SK-N-SH (cell line): ENCODE data around the gene MSN. TPM values are rescaled to one million over a fixed set of nuclear protein-coding genes. Genes with fewer than 3 reads are reported as not detected.
"Not testable (repeated sequence)": the region's sequence is repeated elsewhere in the genome, so short reads cannot be mapped to it uniquely, and the experiment has no call there.

ENCODE experiments used
- CTCF ChIA-PET: fragments of 300-600, 350-600 bp; formaldehyde crosslinking; extraction: SDS; loops from one replicate; lab custom pipeline; 2021; lab: Yijun Ruan, JAX
- POLR2A ChIA-PET: fragments of 350-600 bp; sonication (Branson Sonifier 250); formaldehyde crosslinking; extraction: SDS; loops from one replicate; lab custom pipeline; 2020; ENCODE audit warnings: antibody characterized with exemption, inconsistent platforms; lab: Yijun Ruan, JAX
- DNase-seq: peaks from one replicate; pipeline ENCODE4 v3.0.0; 2012
- H2AFZ ChIP-seq: fragments of 200-600 bp; sonication (generic); 2 replicates; pipeline ENCODE4 v1.8.1; 2016; ENCODE audit warnings: antibody characterized with exemption, mild to moderate bottlenecking, low read depth
- H3F3A ChIP-seq: fragments of 200-600 bp; sonication (generic); replicated peaks from 2 replicates; pipeline ENCODE3; 2016; ENCODE audit warnings: antibody characterized with exemption, mild to moderate bottlenecking; ENCODE audit not compliant: insufficient read depth
- H3K27ac ChIP-seq, 2 experiments: fragments of 200-500 bp in 1 of 2; fragments of 200-600 bp in 1 of 2; sonication (Bioruptor generic) in 1 of 2; sonication (generic), shearing (Covaris generic) in 1 of 2; 2 replicates each; pipeline versions ENCODE4 v1.5.1 to v1.6.1; 2014 to 2016; ENCODE audit warnings: low read depth in 2 of 2, inconsistent platforms in 1 of 2, low read length in 1 of 2, mild to moderate bottlenecking in 1 of 2, mixed read lengths in 1 of 2
- H3K27me3 ChIP-seq: fragments of 200-600 bp; sonication (generic), shearing (Covaris generic); 2 replicates; pipeline ENCODE4 v1.6.1; 2016; ENCODE audit warnings: mixed run types; ENCODE audit not compliant: insufficient read depth
- H3K36me3 ChIP-seq, 2 experiments: fragments of 200-500 bp in 1 of 2; fragments of 200-600 bp in 1 of 2; sonication (Bioruptor generic) in 1 of 2; sonication (generic) in 1 of 2; replicated peaks in 1 of 2; 2 replicates each; pipeline versions ENCODE3 to v1.5.1; 2014 to 2016; ENCODE audit warnings: low read length in 1 of 2, mild to moderate bottlenecking in 1 of 2; ENCODE audit not compliant: insufficient read depth in 2 of 2, control insufficient read depth in 1 of 2
- H3K4me1 ChIP-seq, 2 experiments: fragments of 200-500 bp in 1 of 2; fragments of 200-600 bp in 1 of 2; sonication (Bioruptor generic) in 1 of 2; sonication (generic), shearing (Covaris generic) in 1 of 2; 2 replicates each; pipeline versions ENCODE4 v1.5.1 to v1.6.1; 2014 to 2016; ENCODE audit warnings: low read depth in 1 of 2, low read length in 1 of 2, mixed run types in 1 of 2; ENCODE audit not compliant: insufficient read depth in 2 of 2, control insufficient read depth in 1 of 2
- H3K4me2 ChIP-seq: fragments of 200-600 bp; sonication (generic), shearing (Covaris generic); 2 replicates; pipeline ENCODE4 v1.6.1; 2017; ENCODE audit warnings: mixed run types
- H3K4me3 ChIP-seq, 2 experiments: fragments of 200-500 bp in 1 of 2; fragments of 200-600 bp in 1 of 2; sonication (Bioruptor generic) in 1 of 2; sonication (generic), shearing (Covaris generic) in 1 of 2; 2 replicates each; pipeline versions ENCODE4 v1.5.1 to v1.8.1; 2014 to 2016; ENCODE audit warnings: low read depth in 2 of 2, inconsistent platforms in 1 of 2, low read length in 1 of 2, mild to moderate bottlenecking in 1 of 2, mixed read lengths in 1 of 2, moderate library complexity in 1 of 2
- H3K79me2 ChIP-seq: fragments of 200-600 bp; sonication (generic); 2 replicates; pipeline ENCODE4 v1.8.1; 2017; ENCODE audit warnings: mild to moderate bottlenecking; ENCODE audit not compliant: insufficient read depth
- H3K9ac ChIP-seq: fragments of 200-600 bp; sonication (generic); 2 replicates; pipeline ENCODE4 v1.6.1; 2017; ENCODE audit warnings: mixed run types
- H3K9me2 ChIP-seq: fragments of 200-600 bp; sonication (generic); 2 replicates; pipeline ENCODE4 v1.6.1; 2017; ENCODE audit warnings: mixed run types
- H3K9me3 ChIP-seq: fragments of 200-600 bp; sonication (generic); 2 replicates; pipeline ENCODE4 v1.6.1; 2017; ENCODE audit warnings: mixed run types, mild to moderate bottlenecking, moderate library complexity
- H4K20me1 ChIP-seq: fragments of 200-600 bp; sonication (generic); 2 replicates; pipeline ENCODE4 v1.6.1; 2017; ENCODE audit warnings: mild to moderate bottlenecking, mixed run types; ENCODE audit not compliant: insufficient read depth
- ELF1 ChIP-seq: IDR thresholded peaks from 2 replicates; pipeline ENCODE4 v1.4.0; 2012
- EP300 ChIP-seq, 2 experiments: IDR thresholded peaks; 2 replicates each; pipeline versions ENCODE4 v1.4.0 to v1.6.1; 2012; ENCODE audit warnings: borderline replicate concordance in 1 of 2, low read depth in 1 of 2, low read length in 1 of 2
- EZH2phosphoT487 ChIP-seq: fragments of 200-600 bp; sonication (generic); IDR thresholded peaks from 2 replicates; pipeline ENCODE4 v1.6.1; 2017; ENCODE audit warnings: low read depth, mixed run types, mild to moderate bottlenecking, antibody characterized with exemption, moderate library complexity, borderline replicate concordance
- FOSL2 ChIP-seq: IDR thresholded peaks from 2 replicates; pipeline ENCODE4 v1.4.0; 2012; ENCODE audit warnings: low read depth, mild to moderate bottlenecking, moderate library complexity, borderline replicate concordance
- FOXJ3 ChIP-seq: sonication (generic); formaldehyde crosslinking; IDR thresholded peaks from 2 replicates; pipeline ENCODE4 v1.5.1; 2020; ENCODE audit warnings: mild to moderate bottlenecking, missing genetic modification reagents
- IRF3 ChIP-seq: fragments of 150-350 bp; IDR thresholded peaks from 2 replicates; pipeline ENCODE4 v1.6.1; 2016; ENCODE audit warnings: mild to moderate bottlenecking, low read depth, low read length
- MEF2A ChIP-seq: IDR thresholded peaks from 2 replicates; pipeline ENCODE4 v1.4.0; 2012; ENCODE audit warnings: low read depth, borderline replicate concordance
- NFIC ChIP-seq: IDR thresholded peaks from 2 replicates; pipeline ENCODE4 v1.4.0; 2012; ENCODE audit warnings: borderline replicate concordance
- PBX3 ChIP-seq: IDR thresholded peaks from 2 replicates; pipeline ENCODE4; 2012
- RAD21 ChIP-seq: IDR thresholded peaks from 2 replicates; pipeline ENCODE4 v1.6.1; 2012; ENCODE audit warnings: mild to moderate bottlenecking, low read length
- RXRA ChIP-seq: IDR thresholded peaks from 2 replicates; pipeline ENCODE4 v1.4.0; 2012; ENCODE audit warnings: low read depth, mild to moderate bottlenecking, borderline replicate concordance
- SMC3 ChIP-seq: IDR thresholded peaks from 2 replicates; pipeline ENCODE4 v1.6.1; 2012; ENCODE audit warnings: low read depth, low read length, improper control_type of control experiment
- TCF12 ChIP-seq: IDR thresholded peaks from 2 replicates; pipeline ENCODE4 v1.4.0; 2012
- USF2 ChIP-seq: fragments of 150-350 bp; IDR thresholded peaks from 2 replicates; pipeline ENCODE4 v1.6.1; 2017; ENCODE audit warnings: antibody characterized with exemption, low read length, low read depth, borderline replicate concordance
- WGBS: methylation state at CpG from one replicate; pipeline ENCODE4 v1.1.6; 2017; ENCODE audit warnings: low lambda C conversion rate; 5-methylcytosine and 5-hydroxymethylcytosine counted together
- polyA plus RNA-seq, 3 experiments: library from polyadenylated mRNA; depleted of rRNA; stranded (reverse); fragments of >200 nt; gene quantifications; 2 replicates each; pipeline ENCODE4 v1.2.3, GENCODE V29; 2012
- TF ChIP-seq, protein P1 (sequence below): fragments of 200-600 bp; sonication (generic); IDR thresholded peaks from 2 replicates; pipeline ENCODE4 v1.6.1; 2017; ENCODE audit warnings: antibody characterized with exemption, mild to moderate bottlenecking, moderate library complexity

The MSN gene
- polyA plus RNA-seq, 1 of the 3 experiments (the other 2 are of a cell fraction): 189 TPM

GRCh38 chrX:65755786-65756185 lies 88.3 kb downstream of the MSN start (continued):
- no peak for TF ChIP-seq MEF2A
- TF ChIP-seq, all 33 proteins: peak for 0

GRCh38 chrX:65757943-65758342 lies 90.5 kb downstream of the MSN start:
- no peak overlapping the region for H3K27ac ChIP-seq
- no peaks in the 10 kb centered on the region for H3K27me3 ChIP-seq
- H4K20me1 ChIP-seq: no peaks in the 10 kb centered on the region
- ChIA-PET CTCF (no interaction called here), POLR2A (no interaction called here)
- H3K9ac ChIP-seq: no peak overlapping the region
- no peak for TF ChIP-seq ELF1
- TF ChIP-seq RAD21: no peak
- TF ChIP-seq RXRA: no peak
- no peak for TF ChIP-seq FOSL2
- no peak overlapping the region for H3K4me2 ChIP-seq
- DNase-seq: no peak
- H3K4me1 ChIP-seq: no peaks in the 10 kb centered on the region
- no peaks in the 10 kb centered on the region for H3F3A ChIP-seq
- H2AFZ ChIP-seq: no peak overlapping the region
- H3K36me3 ChIP-seq: no peaks in the 10 kb centered on the region
- WGBS: 4% methylated on average over 3 of the region's 3 CpGs
- no peaks in the 10 kb centered on the region for H3K9me3 ChIP-seq
- H3K4me3 ChIP-seq: no peak overlapping the region
- H3K9me2 ChIP-seq: no peaks in the 10 kb centered on the region
- no peaks in the 10 kb centered on the region for H3K79me2 ChIP-seq

- Histone ChIP-seq H3K79me2 (no peaks in the 10 kb centered on the region), H3K4me2 (no peak overlapping the region), H3K27me3 (no peaks in the 10 kb centered on the region), H2AFZ (no peak overlapping the region), H4K20me1 (no peaks in the 10 kb centered on the region), H3K9me3 (no peaks in the 10 kb centered on the region), H3K4me3 (no peak overlapping the region), H3K9ac (no peak overlapping the region), H3K9me2 (no peaks in the 10 kb centered on the region), H3K27ac (no peak overlapping the region), H3K4me1 (no peaks in the 10 kb centered on the region), H3K36me3 (no peaks in the 10 kb centered on the region), H3F3A (no peaks in the 10 kb centered on the region)
- ChIA-PET CTCF (no interaction called here), POLR2A (no interaction called here)
- TF ChIP-seq NFIC (no peak), RXRA (no peak), PBX3 (no peak), FOXJ3 (CRISPR knock-in tag) (no peak), TCF12 (no peak), ELF1 (no peak), USF2 (no peak), SMC3 (no peak), IRF3 (no peak), MEF2A (no peak), EZH2phosphoT487 (no peak), EP300 (IDR thresholded peaks at IDR 0.05; ENCODE audit: borderline replicate concordance in 1 of 2, low read depth in 1 of 2, low read length in 1 of 2) (no peak)
- TF ChIP-seq, protein P1, sequence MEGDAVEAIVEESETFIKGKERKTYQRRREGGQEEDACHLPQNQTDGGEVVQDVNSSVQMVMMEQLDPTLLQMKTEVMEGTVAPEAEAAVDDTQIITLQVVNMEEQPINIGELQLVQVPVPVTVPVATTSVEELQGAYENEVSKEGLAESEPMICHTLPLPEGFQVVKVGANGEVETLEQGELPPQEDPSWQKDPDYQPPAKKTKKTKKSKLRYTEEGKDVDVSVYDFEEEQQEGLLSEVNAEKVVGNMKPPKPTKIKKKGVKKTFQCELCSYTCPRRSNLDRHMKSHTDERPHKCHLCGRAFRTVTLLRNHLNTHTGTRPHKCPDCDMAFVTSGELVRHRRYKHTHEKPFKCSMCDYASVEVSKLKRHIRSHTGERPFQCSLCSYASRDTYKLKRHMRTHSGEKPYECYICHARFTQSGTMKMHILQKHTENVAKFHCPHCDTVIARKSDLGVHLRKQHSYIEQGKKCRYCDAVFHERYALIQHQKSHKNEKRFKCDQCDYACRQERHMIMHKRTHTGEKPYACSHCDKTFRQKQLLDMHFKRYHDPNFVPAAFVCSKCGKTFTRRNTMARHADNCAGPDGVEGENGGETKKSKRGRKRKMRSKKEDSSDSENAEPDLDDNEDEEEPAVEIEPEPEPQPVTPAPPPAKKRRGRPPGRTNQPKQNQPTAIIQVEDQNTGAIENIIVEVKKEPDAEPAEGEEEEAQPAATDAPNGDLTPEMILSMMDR: no peak
- DNase-seq: no peak
- 12% methylated on average over 1 of the region's 1 CpG for WGBS
These were observed 91.1 kb downstream of the MSN start for GRCh38 chrX:65758505-65758904.

DNA sequence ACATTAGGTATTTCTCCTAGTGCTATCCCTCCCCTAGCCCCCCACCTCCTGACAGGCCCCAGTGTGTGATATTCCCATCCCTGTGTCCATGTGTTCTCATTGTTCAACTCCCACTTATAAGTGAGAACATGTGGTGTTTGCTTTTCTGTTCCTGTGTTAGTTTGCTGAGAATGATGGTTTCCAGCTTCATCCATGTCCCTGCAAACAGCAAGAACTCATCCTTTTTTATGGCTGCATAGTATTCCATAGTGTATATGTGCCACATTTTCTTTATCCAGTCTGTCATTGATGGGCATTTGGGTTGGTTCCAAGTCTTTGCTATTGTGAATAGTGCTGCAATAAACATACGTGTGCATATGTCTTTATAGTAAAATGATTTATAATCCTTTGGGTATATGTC lies 92.1 kb downstream of the MSN start:
- H3K27ac ChIP-seq, H3K79me2 ChIP-seq, H3F3A ChIP-seq, H3K36me3 ChIP-seq, H4K20me1 ChIP-seq, H3K27me3 ChIP-seq, H3K4me1 ChIP-seq, H3K4me3 ChIP-seq, CTCF ChIA-PET, H3K9me3 ChIP-seq, POLR2A ChIA-PET, DNase-seq, H3K9me2 ChIP-seq, H2AFZ ChIP-seq, H3K4me2 ChIP-seq, H3K9ac ChIP-seq: not testable (repeated sequence)
- WGBS: 0% methylated on average over 1 of the region's 1 CpG
